ENCODE results near the gene OSBP2.

GRCh38 chr22:30859714-30860095 is 165.0 kb downstream of the OSBP2 start:
- TF ChIP-seq EP300 (IDR thresholded peaks at IDR 0.05) (no peak), POLR2A (IDR thresholded peaks at IDR 0.05) (no peak), CTCF (IDR thresholded peaks at IDR 0.05) (no peak), POLR2AphosphoS5 (IDR thresholded peaks at IDR 0.05) (no peak)
